NB4 (cell line): Measurements from ENCODE around the gene CASP8.

Source experiments
- DNase-seq: peaks from one replicate; pipeline ENCODE4 v3.0.0; 2010; ENCODE audit warnings: low read depth
- H3K4me3 ChIP-seq: one replicate; pipeline ENCODE4 v1.5.1; 2011; ENCODE audit warnings: mild to moderate bottlenecking, low read depth, low read length, moderate library complexity
- MYC ChIP-seq: IDR thresholded peaks from 2 replicates; pipeline ENCODE4 v1.6.1; 2011; ENCODE audit warnings: low read depth, low read length
- POLR2A ChIP-seq: IDR thresholded peaks from 2 replicates; pipeline ENCODE4 v1.6.1; 2011; ENCODE audit warnings: mild to moderate bottlenecking; ENCODE audit not compliant: insufficient read length; ENCODE audit errors: extremely low read depth
- TF ChIP-seq, protein P1 (sequence below): IDR thresholded peaks from 2 replicates; pipeline ENCODE4 v1.6.1; 2011; ENCODE audit warnings: low read depth, low read length
- TF ChIP-seq, protein P2 (sequence below): IDR thresholded peaks from one replicate; pipeline ENCODE4 v1.5.1; 2012; ENCODE audit warnings: low read depth, low read length

Gene CASP8

DNA sequence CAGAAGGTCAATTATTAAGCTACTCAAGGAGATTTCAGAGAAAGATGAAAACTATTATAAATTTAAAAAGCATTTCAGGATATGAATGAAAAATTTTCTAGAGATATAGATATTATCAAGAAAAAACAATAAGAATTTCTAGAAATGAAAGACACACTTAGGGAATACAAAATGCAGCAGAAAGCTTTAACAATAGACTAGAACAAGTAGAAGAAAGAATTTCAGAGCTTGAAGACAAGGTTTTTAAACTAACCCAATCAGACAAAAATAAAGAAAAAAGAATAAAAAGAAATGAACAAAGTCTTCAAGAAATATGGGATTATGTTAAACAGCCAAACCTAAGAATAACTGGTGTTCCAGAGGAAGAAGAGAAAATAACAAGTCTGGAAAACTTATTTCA is 62.4 kb downstream of the CASP8 start:
- DNase-seq = no peak
- TF ChIP-seq POLR2A (no peak), MYC (no peak)
- TF ChIP-seq, protein P1, sequence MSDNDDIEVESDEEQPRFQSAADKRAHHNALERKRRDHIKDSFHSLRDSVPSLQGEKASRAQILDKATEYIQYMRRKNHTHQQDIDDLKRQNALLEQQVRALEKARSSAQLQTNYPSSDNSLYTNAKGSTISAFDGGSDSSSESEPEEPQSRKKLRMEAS = no peak
- TF ChIP-seq, protein P2, sequence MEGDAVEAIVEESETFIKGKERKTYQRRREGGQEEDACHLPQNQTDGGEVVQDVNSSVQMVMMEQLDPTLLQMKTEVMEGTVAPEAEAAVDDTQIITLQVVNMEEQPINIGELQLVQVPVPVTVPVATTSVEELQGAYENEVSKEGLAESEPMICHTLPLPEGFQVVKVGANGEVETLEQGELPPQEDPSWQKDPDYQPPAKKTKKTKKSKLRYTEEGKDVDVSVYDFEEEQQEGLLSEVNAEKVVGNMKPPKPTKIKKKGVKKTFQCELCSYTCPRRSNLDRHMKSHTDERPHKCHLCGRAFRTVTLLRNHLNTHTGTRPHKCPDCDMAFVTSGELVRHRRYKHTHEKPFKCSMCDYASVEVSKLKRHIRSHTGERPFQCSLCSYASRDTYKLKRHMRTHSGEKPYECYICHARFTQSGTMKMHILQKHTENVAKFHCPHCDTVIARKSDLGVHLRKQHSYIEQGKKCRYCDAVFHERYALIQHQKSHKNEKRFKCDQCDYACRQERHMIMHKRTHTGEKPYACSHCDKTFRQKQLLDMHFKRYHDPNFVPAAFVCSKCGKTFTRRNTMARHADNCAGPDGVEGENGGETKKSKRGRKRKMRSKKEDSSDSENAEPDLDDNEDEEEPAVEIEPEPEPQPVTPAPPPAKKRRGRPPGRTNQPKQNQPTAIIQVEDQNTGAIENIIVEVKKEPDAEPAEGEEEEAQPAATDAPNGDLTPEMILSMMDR = no peak
- no peak overlapping the region for H3K4me3 ChIP-seq

DNA sequence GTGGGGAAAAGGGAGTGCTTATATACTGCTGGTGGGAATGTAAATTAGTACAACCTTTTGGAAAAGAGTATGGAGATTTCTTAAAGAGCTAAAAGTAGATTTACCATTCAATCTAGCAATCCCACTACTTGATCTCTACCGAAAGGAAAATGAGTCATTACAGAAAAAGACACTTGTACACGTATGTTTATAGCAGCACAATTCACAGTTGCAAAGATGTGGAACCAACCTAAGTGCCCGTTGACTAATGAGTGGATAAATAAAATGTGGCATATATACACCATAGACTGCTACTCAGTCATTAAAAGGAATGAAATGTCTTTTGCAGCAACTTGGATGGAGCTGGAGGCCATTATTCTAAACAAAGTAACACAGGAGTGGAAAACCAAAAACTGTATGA is 67.3 kb downstream of the CASP8 start:
- no peak for DNase-seq
- H3K4me3 ChIP-seq = no peak overlapping the region
- TF ChIP-seq, protein P2 = no peak
- TF ChIP-seq, protein P1 = no peak

DNA sequence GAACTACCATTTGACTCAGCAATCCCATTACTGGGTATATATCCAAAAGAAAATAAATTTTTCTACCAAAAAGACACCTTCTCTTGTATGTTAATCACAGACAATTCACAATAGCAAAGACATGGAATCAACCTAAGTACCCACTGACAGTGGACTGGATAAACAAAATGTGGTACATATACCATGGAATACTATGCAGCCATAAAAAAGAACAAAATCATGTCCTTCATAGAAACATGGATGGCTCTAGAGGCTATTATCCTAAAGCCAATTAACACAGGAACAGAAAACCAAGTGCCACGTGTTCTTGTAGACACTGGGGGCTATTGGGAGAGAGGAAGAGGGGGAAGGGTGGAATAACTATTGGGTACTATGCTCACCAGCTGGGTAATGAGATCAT is 69.1 kb downstream of the CASP8 start:
- TF ChIP-seq POLR2A = no peak
- no peak for TF ChIP-seq MYC
- TF ChIP-seq, protein P1 = no peak
- TF ChIP-seq, protein P2 = no peak
- H3K4me3 ChIP-seq = no peak overlapping the region
- no peak for DNase-seq
